Left lung (tissue), 10 donors: Measurements from ENCODE around the gene SPRED1. TPM values are rescaled to one million over a fixed set of nuclear protein-coding genes. Genes with fewer than 3 reads are reported as not detected.
"Not testable (repeated sequence)": the region's sequence is repeated elsewhere in the genome, so short reads cannot be mapped to it uniquely, and the experiment has no call there.

Experiments used
- ATAC-seq: fragments of 200-7000 bp; cut with Tn5 transposase; one replicate; pipeline ENCODE4 v1.9.1; 2020; ENCODE audit warnings: moderate library complexity
- DNase-seq, 4 donors: peaks; one replicate each; pipeline ENCODE4 v3.0.0-alpha.2; 2013 to 2020
- H3K27ac ChIP-seq, 2 donors: fragments of 200-600 bp; sonication (generic) in 1 of 2; one replicate each; pipeline versions ENCODE4 v1.5.0 to v1.8.0; 2020 to 2021
- H3K27me3 ChIP-seq, 2 donors: fragments of 200-600 bp; sonication (generic) in 1 of 2; one replicate each; pipeline versions ENCODE4 v1.5.0 to v1.8.0; 2020 to 2021
- H3K36me3 ChIP-seq, 2 donors: fragments of 200-600 bp; sonication (generic) in 1 of 2; one replicate each; pipeline versions ENCODE4 v1.5.0 to v1.8.0; 2020 to 2021
- H3K4me1 ChIP-seq, 2 donors: fragments of 200-600 bp; one replicate each; pipeline ENCODE4 v1.8.0; 2021
- H3K4me3 ChIP-seq, 2 donors: fragments of 200-600 bp; sonication (generic) in 1 of 2; one replicate each; pipeline versions ENCODE4 v1.5.0 to v1.8.0; 2020 to 2021; ENCODE audit warnings: mild to moderate bottlenecking in 1 of 2
- H3K9me3 ChIP-seq, 2 donors: fragments of 200-600 bp; sonication (generic) in 1 of 2; one replicate each; pipeline versions ENCODE4 v1.5.0 to v1.8.0; 2020 to 2021
- CTCF ChIP-seq, 2 donors: fragments of 200-600 bp; sonication (generic) in 1 of 2; IDR thresholded peaks; one replicate each; pipeline versions ENCODE4 v1.5.0 to v1.8.0; 2021; ENCODE audit warnings: antibody characterized with exemption in 2 of 2
- intact Hi-C, 2 donors: fragments of 100-400 bp; cut with DNase I; formaldehyde crosslinking; loops; one replicate each; pipeline versions ENCODE4 v1.11.2 to v1.14.2; 2022
- polyA plus RNA-seq, 6 donors: library from polyadenylated mRNA; unstranded; fragments of 120-200 nt; gene quantifications; one replicate each; pipeline ENCODE4 v1.2.1, GENCODE V29; 2013; ENCODE audit not compliant: insufficient read length in 6 of 6
- total RNA-seq, 2 donors: library from RNA; stranded (reverse); fragmentation: NEBNext Ultra II Directional; extraction: Animal tissue kit (Norgen Biotek cat#: 25700); gene quantifications; one replicate each; pipeline ENCODE4 v1.2.1, GENCODE V29; 2021
- donor health status: DM: no; HTN: yes; CAD: no.
- donor health status: DM: no; HTN: no; CAD: no.

The SPRED1 gene
- total and polyA plus RNA-seq, 8 donors = 36.3 to 59.4 (median 44.6) TPM

- DNase-seq (no peak), ATAC-seq (peak; percentile 29)
- H3K4me1 ChIP-seq = peaks cover 16 to 21% of the 10 kb centered on the region in 2 donors
- H3K27ac ChIP-seq = no peak overlapping the region
- no peaks in the 10 kb centered on the region for H3K27me3 ChIP-seq
- no peak for TF ChIP-seq CTCF (IDR thresholded peaks at IDR 0.05)
- no peaks in the 10 kb centered on the region for H3K9me3 ChIP-seq
- intact Hi-C loops = no loop called here
- H3K36me3 ChIP-seq = peaks cover 0 to 1% of the 10 kb centered on the region in 2 donors
- H3K4me3 ChIP-seq = no peak overlapping the region
These were observed 21.5 kb downstream of the SPRED1 start for GRCh38 chr15:38274135-38274534.

GRCh38 chr15:38275959-38276358 lies 23.3 kb downstream of the SPRED1 start:
- H3K9me3 ChIP-seq = no peaks in the 10 kb centered on the region
- H3K27ac ChIP-seq = no peak overlapping the region
- peaks cover 16 to 21% of the 10 kb centered on the region in 2 donors for H3K4me1 ChIP-seq
- intact Hi-C loops = no loop called here
- no peak for DNase-seq
- H3K27me3 ChIP-seq = no peaks in the 10 kb centered on the region
- H3K4me3 ChIP-seq = no peak overlapping the region
- H3K36me3 ChIP-seq = no peaks in the 10 kb centered on the region
- ATAC-seq = no peak
- TF ChIP-seq CTCF (IDR thresholded peaks at IDR 0.05) = no peak

- H3K27me3 ChIP-seq, intact Hi-C loops, H3K4me3 ChIP-seq, H3K27ac ChIP-seq, H3K36me3 ChIP-seq, H3K9me3 ChIP-seq, ATAC-seq, DNase-seq: not testable (repeated sequence)
- H3K4me1 ChIP-seq = peaks cover 16 to 21% of the 10 kb centered on the region in 2 donors
These were observed 24.6 kb downstream of the SPRED1 start for GRCh38 chr15:38277281-38277680.

GRCh38 chr15:38281031-38281430 lies 28.4 kb downstream of the SPRED1 start:
- H3K27me3 ChIP-seq = no peaks in the 10 kb centered on the region
- intact Hi-C loops = no loop called here
- no peak overlapping the region for H3K4me3 ChIP-seq
- no peak overlapping the region for H3K27ac ChIP-seq
- ATAC-seq (no peak), DNase-seq (no peak)
- H3K9me3 ChIP-seq = no peaks in the 10 kb centered on the region
- H3K36me3 ChIP-seq = no peaks in the 10 kb centered on the region
- peaks cover 0 to 3% of the 10 kb centered on the region in 2 donors for H3K4me1 ChIP-seq
- TF ChIP-seq CTCF (IDR thresholded peaks at IDR 0.05) = no peak

- no peak for TF ChIP-seq CTCF (IDR thresholded peaks at IDR 0.05)
- DNase-seq (no peak), ATAC-seq (no peak)
- intact Hi-C loops = no loop called here
- H3K9me3 ChIP-seq = no peaks in the 10 kb centered on the region
- H3K27me3 ChIP-seq = no peaks in the 10 kb centered on the region
- no peak overlapping the region for H3K4me3 ChIP-seq
- H3K4me1 ChIP-seq = peaks cover 0 to 7% of the 10 kb centered on the region in 2 donors
- H3K36me3 ChIP-seq = no peaks in the 10 kb centered on the region
- H3K27ac ChIP-seq = no peak overlapping the region
These were observed 30.4 kb downstream of the SPRED1 start for GRCh38 chr15:38283010-38283409.

- H3K27ac ChIP-seq = no peak overlapping the region
- no peaks in the 10 kb centered on the region for H3K9me3 ChIP-seq
- TF ChIP-seq CTCF (IDR thresholded peaks at IDR 0.05) = no peak
- H3K4me1 ChIP-seq = peaks cover 0 to 7% of the 10 kb centered on the region in 2 donors
- H3K27me3 ChIP-seq = no peaks in the 10 kb centered on the region
- no peaks in the 10 kb centered on the region for H3K36me3 ChIP-seq
- no peak overlapping the region for H3K4me3 ChIP-seq
- ATAC-seq (no peak), DNase-seq (no peak)
- intact Hi-C loops = no loop called here
These were observed 32.8 kb downstream of the SPRED1 start for GRCh38 chr15:38285456-38285855.
